Osteocyte (in vitro differentiated cells): ENCODE measurements around the gene SHISA3. TPM values are rescaled to one million over a fixed set of nuclear protein-coding genes. Genes with fewer than 3 reads are reported as not detected.
"Not testable (repeated sequence)": the region's sequence is repeated elsewhere in the genome, so short reads cannot be mapped to it uniquely, and the experiment has no call there.

Source experiments
- DNase-seq: peaks from one replicate; pipeline ENCODE4 v3.0.0; 2021; ENCODE audit warnings: mixed read lengths; ENCODE audit not compliant: unreplicated experiment; ENCODE audit errors: extremely low spot score
- H3K27ac Mint-ChIP-seq: one replicate; pipeline ENCODE4 v1.8.0; 2021; ENCODE audit warnings: mild to moderate bottlenecking, mixed read lengths; ENCODE audit not compliant: unreplicated experiment
- H3K27me3 Mint-ChIP-seq: one replicate; pipeline ENCODE4 v1.8.0; 2021; ENCODE audit warnings: mixed read lengths; ENCODE audit not compliant: unreplicated experiment
- H3K36me3 Mint-ChIP-seq: one replicate; pipeline ENCODE4 v1.8.0; 2021; ENCODE audit warnings: mixed read lengths; ENCODE audit not compliant: unreplicated experiment
- H3K4me1 Mint-ChIP-seq: one replicate; pipeline ENCODE4 v1.8.0; 2021; ENCODE audit warnings: mixed read lengths; ENCODE audit not compliant: unreplicated experiment
- H3K4me3 Mint-ChIP-seq: one replicate; pipeline ENCODE4 v1.8.0; 2021; ENCODE audit warnings: mild to moderate bottlenecking, moderate library complexity, mixed read lengths; ENCODE audit not compliant: unreplicated experiment
- H3K9me3 Mint-ChIP-seq: one replicate; pipeline ENCODE4 v1.8.0; 2021; ENCODE audit warnings: mixed read lengths; ENCODE audit not compliant: unreplicated experiment
- CTCF ChIP-seq: fragments of 200-600 bp; sonication (generic); IDR thresholded peaks from 2 replicates; pipeline ENCODE4 v1.5.0; 2021; ENCODE audit warnings: antibody characterized with exemption, mild to moderate bottlenecking, moderate library complexity
- total RNA-seq: library from RNA; stranded (reverse); gene quantifications from 2 replicates; pipeline ENCODE4 v1.2.1, GENCODE V29; 2021

Gene SHISA3
- total RNA-seq, 1 donor from 2014 or later, result 3.9 TPM

GRCh38 chr4:42363614-42364013 lies 33.7 kb upstream of the SHISA3 start:
- H3K9me3 Mint-ChIP-seq, result peaks cover 6% of the 10 kb centered on the region
- no peaks in the 10 kb centered on the region for H3K36me3 Mint-ChIP-seq
- no peak overlapping the region for H3K27ac Mint-ChIP-seq
- no peak for DNase-seq
- no peak overlapping the region for H3K4me3 Mint-ChIP-seq
- H3K27me3 Mint-ChIP-seq, result peaks cover 47% of the 10 kb centered on the region
- TF ChIP-seq CTCF, result no peak
- H3K4me1 Mint-ChIP-seq, result no peaks in the 10 kb centered on the region

- Mint-ChIP-seq H3K9me3 (peaks cover 6% of the 10 kb centered on the region), H3K4me3 (no peak overlapping the region), H3K27me3 (peaks cover 39% of the 10 kb centered on the region), H3K36me3 (no peaks in the 10 kb centered on the region), H3K27ac (no peak overlapping the region), H3K4me1 (no peaks in the 10 kb centered on the region)
- DNase-seq, result no peak
- no peak for TF ChIP-seq CTCF
Measured at GRCh38 chr4:42364266-42365053, 32.8 kb upstream of the SHISA3 start.

- H3K4me1 Mint-ChIP-seq, result peaks cover 2% of the 10 kb centered on the region
- peaks cover 6% of the 10 kb centered on the region for H3K9me3 Mint-ChIP-seq
- no peak for TF ChIP-seq CTCF
- no peak for DNase-seq
- peaks cover 23% of the 10 kb centered on the region for H3K27me3 Mint-ChIP-seq
- H3K4me3 Mint-ChIP-seq, result no peak overlapping the region
- no peaks in the 10 kb centered on the region for H3K36me3 Mint-ChIP-seq
- no peak overlapping the region for H3K27ac Mint-ChIP-seq
Measured at GRCh38 chr4:42366959-42367358, 30.3 kb upstream of the SHISA3 start.

GRCh38 chr4:42369489-42369888 lies 27.8 kb upstream of the SHISA3 start:
- Mint-ChIP-seq H3K9me3 (peaks cover 4% of the 10 kb centered on the region), H3K27ac (no peak overlapping the region), H3K27me3 (peaks cover 8% of the 10 kb centered on the region), H3K36me3 (no peaks in the 10 kb centered on the region), H3K4me3 (no peak overlapping the region), H3K4me1 (peaks cover 5% of the 10 kb centered on the region)
- no peak for DNase-seq
- no peak for TF ChIP-seq CTCF

- H3K36me3 Mint-ChIP-seq, result no peaks in the 10 kb centered on the region
- H3K9me3 Mint-ChIP-seq, result peaks cover 4% of the 10 kb centered on the region
- H3K27me3 Mint-ChIP-seq, result peaks cover 7% of the 10 kb centered on the region
- peak; percentile 81 for TF ChIP-seq CTCF
- H3K4me1 Mint-ChIP-seq, result peaks cover 5% of the 10 kb centered on the region
- no peak overlapping the region for H3K4me3 Mint-ChIP-seq
- no peak for DNase-seq
- no peak overlapping the region for H3K27ac Mint-ChIP-seq
Measured at GRCh38 chr4:42371305-42372252, 25.7 kb upstream of the SHISA3 start.

GRCh38 chr4:42372303-42372702 lies 25.0 kb upstream of the SHISA3 start:
- DNase-seq, H3K4me1 Mint-ChIP-seq, H3K36me3 Mint-ChIP-seq, H3K9me3 Mint-ChIP-seq, H3K4me3 Mint-ChIP-seq, H3K27me3 Mint-ChIP-seq, H3K27ac Mint-ChIP-seq: not testable (repeated sequence)
